ENCODE data around the gene GRM5.
"Not testable (repeated sequence)": the region's sequence is repeated elsewhere in the genome, so short reads cannot be mapped to it uniquely, and the experiment has no call there.

The GRM5 gene

DNA sequence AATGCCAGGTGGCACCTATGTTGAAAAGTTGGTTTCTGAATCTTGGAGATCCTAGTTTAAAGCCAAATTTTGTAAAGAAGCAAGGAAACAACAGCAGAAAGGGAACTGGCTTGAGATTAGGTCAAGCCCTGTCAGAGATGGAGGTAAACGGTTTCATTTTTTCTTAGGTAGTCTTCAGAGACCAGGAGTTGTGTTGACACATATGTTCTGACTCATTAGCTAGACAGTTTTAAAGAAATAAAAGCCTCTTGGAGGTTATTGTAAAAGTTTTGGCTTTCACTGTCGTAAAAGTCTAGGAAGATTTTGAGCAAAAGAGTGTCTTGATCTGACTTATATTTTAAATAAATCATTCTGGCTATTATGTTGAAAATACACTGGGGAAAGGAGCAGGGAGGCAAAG lies 576.8 kb downstream of the GRM5 start:
- DNase-seq (ENCODE audit: low spot score): no peak

DNA sequence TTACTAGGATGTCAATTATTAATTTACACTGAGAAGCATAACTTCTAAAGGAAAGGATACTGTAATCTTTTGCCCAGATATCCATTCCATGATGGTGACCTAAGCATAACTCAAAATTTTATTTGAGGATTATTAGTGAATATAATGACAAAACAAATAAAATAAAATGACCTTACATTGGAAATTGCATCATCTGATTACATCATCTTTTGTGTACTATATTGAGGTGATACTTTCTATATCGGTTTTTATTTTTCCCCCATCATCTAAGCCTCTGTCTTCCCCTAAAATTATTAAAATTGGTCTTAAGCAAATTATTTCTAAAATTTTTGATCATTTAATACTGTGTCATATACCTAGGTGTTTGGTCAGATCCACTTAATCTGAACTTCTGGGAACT lies 578.1 kb downstream of the GRM5 start:
- no peak for DNase-seq (ENCODE audit: low spot score)

- no peak for DNase-seq (ENCODE audit: low spot score)
Observed at GRCh38 chr11:88484873-88485621, 580.7 kb downstream of the GRM5 start.

DNA sequence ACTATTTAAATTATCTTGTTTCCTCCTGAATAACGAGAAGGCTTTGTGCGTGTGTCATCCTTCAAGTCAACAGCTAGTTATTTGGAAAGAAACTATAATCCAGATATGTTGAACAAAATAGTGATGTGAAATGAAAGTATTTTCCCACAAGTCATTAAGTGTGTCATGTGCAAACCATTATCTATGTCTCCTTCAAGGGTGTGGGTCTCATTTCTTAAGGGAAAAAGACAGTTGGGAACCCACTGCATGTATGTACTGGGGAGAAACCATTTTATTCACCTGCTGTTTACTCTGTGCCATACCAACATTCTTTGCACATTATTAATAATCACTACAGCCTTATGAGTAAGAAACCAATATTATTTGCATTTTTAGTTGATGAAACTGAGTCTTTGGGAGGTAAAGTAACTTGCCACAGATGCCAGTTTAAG lies 582.9 kb downstream of the GRM5 start:
- no peak for DNase-seq (ENCODE audit: low spot score)

DNA sequence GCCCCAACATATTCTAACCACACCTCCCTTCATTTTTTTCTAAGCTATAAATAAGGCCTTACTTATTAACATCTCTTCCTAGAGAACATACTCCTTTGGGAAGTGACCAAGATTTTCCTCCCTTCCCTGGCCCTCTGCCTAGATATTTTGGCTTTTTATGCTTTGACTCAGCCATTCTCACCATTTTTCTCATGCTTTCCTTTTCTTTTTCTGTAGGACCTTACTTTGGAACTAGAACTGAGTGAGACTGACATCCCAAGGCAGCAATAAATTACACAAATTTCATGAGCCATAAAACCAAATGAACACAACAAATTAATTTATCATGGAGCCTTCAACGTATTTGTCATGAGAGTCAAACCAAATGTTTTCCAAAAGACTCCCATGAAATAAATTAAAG lies 585.6 kb downstream of the GRM5 start:
- DNase-seq (ENCODE audit: low spot score): no peak

DNA sequence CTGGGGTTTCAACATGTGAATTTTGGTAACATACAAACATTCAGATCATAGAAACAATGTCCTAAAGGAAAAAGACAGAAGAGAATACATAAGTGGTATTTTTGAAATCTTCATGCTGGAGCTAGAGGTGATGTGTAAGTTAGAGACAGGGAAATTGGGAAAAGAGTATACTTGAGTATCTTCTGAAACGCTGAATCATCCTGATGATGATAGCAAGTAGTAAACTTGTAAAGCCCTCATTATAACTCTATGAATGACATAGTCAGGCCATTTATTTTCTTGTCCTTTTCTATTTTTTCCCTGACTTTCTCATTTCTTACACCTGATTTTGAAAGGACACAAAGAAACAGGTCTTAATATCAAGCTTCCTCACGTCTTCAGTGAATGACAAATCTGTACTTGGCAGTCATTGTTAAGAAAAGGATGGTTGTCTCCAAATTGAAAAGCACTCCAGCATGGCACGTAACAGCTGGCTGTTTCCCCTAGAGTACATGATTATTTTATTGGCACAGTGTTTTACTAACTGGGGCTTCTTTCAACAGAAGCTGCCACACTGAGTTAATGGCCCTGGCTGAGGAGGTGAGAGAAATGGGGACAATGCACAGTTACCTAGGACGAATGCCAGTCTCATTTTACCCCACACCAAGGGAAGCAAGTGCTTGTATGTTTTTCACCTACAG lies 587.5 kb downstream of the GRM5 start:
- no peak for DNase-seq (ENCODE audit: low spot score)

- no peak for DNase-seq (ENCODE audit: low spot score)
Observed at GRCh38 chr11:88475991-88476418, 589.8 kb downstream of the GRM5 start.

GRCh38 chr11:88474655-88475054 lies 591.1 kb downstream of the GRM5 start:
- no peak for DNase-seq (ENCODE audit: low spot score)

DNA sequence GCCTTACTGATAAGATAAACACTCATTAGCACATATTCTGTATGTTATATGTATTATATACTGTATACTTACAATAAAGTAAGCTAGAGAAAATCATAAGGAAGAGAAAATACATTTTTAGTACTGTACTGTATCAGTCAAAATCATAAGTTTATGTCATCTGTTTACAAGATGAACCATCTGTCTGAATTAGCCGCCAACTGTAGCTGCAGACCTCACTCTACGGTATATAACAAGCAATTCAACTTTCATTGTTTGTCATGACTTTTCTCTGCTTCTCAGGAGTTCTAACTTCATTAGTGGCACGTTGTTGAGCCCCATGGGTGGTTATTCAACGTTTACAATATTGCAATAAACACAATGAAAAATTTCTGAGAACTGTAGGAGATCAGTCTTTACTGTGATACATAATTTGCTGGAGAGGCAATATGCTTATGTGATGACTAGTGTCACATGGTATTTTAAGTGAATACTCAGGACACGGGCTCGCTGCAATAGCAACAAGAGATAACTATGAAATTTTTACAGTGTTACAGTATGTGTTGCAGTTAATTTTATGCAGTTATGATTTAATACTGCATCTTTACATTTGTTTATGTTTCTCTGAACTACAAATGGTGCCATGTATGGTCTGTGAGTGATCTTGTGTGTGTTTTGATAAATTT lies 596.1 kb downstream of the GRM5 start:
- no peak for DNase-seq (ENCODE audit: low spot score)

DNA sequence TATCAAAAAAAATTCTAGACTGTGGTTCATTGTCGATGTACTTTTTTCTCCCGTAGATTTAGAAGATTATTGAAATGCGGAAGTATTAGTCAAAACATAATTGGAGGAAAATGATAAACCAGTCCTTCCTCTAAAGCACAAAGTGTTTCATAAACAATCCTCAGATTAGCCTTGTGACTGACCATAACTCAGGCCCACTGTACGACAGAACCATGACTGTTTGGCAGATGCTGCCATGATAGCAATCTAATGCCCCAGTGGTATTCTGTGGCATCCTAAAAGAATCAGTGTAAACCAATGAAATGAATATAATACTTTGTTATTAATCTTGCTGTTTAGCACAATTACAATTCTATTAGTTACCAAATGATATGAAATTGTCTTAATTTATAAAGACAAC lies 601.3 kb downstream of the GRM5 start:
- DNase-seq (ENCODE audit: low spot score): no peak

DNA sequence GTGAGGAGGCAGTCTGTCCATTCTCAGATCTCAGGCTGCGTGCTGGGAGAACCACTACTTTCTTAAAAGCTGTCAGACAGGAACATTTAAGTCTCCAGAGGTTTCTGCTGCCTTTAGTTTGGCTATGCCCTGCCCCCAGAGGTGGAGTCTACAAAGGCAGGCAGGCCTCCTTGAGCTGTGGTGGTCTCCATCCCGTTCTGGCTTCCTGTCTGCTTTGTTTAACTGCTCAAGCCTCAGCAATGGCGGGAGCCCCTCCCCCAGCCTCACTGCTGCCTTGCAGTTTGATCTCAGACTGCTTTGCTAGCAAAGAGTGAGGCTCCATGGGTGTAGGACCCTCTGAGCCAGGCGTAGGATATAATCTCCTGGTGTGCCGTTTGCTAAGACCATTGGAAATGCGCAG lies 602.5 kb downstream of the GRM5 start:
- DNase-seq (ENCODE audit: low spot score): not testable (repeated sequence)

DNA sequence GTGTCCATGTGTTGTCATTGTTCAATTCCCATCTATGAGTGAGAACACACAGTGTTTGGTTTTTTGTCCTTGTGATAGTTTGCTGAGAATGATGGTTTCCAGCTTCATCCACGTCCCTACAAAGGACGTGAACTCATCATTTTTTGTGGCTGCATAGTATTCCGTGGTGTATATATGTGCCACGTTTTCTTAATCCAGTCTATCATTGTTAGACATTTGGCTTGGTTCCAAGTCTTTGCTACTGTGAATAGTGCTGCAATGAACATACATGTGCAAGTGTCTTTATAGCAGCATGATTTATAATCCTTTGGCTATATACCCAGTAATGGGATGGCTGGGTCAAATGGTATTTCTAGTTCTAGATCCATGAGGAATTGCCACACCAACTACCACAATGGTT lies 607.7 kb downstream of the GRM5 start:
- DNase-seq (ENCODE audit: low spot score): not testable (repeated sequence)

DNA sequence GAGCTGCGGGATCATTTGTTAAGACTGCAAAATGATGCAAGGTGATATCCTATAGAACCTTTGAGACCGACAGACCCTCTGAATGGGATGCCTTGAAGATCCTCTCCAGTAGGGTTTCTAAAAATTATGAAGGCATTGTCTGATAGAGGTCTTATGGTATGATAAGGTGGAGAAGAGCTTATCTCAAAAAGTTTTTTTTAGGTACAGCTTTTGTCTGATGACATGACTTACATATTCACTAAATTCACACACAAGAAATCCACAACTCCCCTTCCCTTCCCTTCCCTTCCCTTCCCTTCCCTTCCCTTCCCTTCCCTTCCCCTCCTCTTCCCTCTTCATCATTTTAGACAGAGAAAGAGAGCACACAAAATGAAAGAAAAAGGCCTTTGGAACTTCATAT lies 609.8 kb downstream of the GRM5 start:
- no peak for DNase-seq (ENCODE audit: low spot score)

DNA sequence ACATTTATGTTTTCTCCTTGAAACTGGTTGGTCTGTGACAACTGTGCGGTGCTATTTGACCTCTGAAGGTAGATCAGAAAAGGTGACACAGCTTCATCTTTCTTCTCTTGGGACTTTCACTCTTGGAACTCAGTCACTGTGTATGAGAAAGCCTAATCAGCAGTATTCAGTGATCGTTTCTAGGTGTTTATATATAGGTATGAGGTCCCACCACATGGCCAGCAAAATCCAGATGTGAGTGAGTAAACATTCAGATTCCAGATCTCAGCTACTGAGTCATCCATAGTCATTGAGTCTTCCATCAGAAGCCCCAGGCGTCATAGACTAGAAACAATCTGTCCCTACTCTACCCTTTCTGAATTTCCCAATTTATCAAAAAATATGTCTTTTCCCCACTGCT lies 610.9 kb downstream of the GRM5 start:
- no peak for DNase-seq (ENCODE audit: low spot score)
